Activated CD4-positive, alpha-beta T cell treated with anti-CD3 and anti-CD28 coated beads for 36 hours (primary cell): ENCODE data around the gene CEP350. TPM values are rescaled to one million over a fixed set of nuclear protein-coding genes. Genes with fewer than 3 reads are reported as not detected.
"Not testable (repeated sequence)": the region's sequence is repeated elsewhere in the genome, so short reads cannot be mapped to it uniquely, and the experiment has no call there.

ENCODE experiments used
- ATAC-seq: fragments of 200-7000 bp; cut with Tn5 transposase; one replicate; pipeline ENCODE4 v1.10.0; 2021; ENCODE audit warnings: mild to moderate bottlenecking, moderate library complexity
- CTCF ChIA-PET: fragments of 350-600 bp; sonication (Branson Sonifier 250); formaldehyde crosslinking; loops from one replicate; lab custom pipeline; 2021; ENCODE audit warnings: antibody characterized with exemption; lab: Charles Lee
- POLR2A ChIA-PET: fragments of 350-600 bp; sonication (Branson Sonifier 250); formaldehyde crosslinking; loops from one replicate; lab custom pipeline; 2021; ENCODE audit warnings: antibody characterized with exemption, inconsistent platforms; lab: Charles Lee
- DNase-seq: peaks from one replicate; pipeline ENCODE4 v3.0.0-alpha.2; 2020
- H3K27ac Mint-ChIP-seq: one replicate; pipeline ENCODE4 v1.8.0; 2021; ENCODE audit warnings: mixed read lengths
- H3K27me3 Mint-ChIP-seq: one replicate; pipeline ENCODE4 v1.8.0; 2021; ENCODE audit warnings: mixed read lengths
- H3K36me3 Mint-ChIP-seq: one replicate; pipeline ENCODE4 v1.8.0; 2021; ENCODE audit warnings: low read depth, mixed read lengths
- H3K4me1 Mint-ChIP-seq: one replicate; pipeline ENCODE4 v1.8.0; 2021; ENCODE audit warnings: mixed read lengths
- H3K4me3 Mint-ChIP-seq: one replicate; pipeline ENCODE4 v1.8.0; 2021; ENCODE audit warnings: mild to moderate bottlenecking, moderate library complexity, mixed read lengths
- H3K9me3 Mint-ChIP-seq: one replicate; pipeline ENCODE4 v1.8.0; 2021; ENCODE audit warnings: low read depth, mixed read lengths
- intact Hi-C, 2 experiments: fragments of 100-400 bp; cut with DNase I in 1 of 2; cut with micrococcal nuclease in 1 of 2; formaldehyde crosslinking; loops; one replicate each; pipeline versions ENCODE4 v1.14.2 to v1.15.1; 2022 to 2024; cut with DNase I, micrococcal nuclease
- total RNA-seq, 2 experiments: library from RNA; stranded (reverse); gene quantifications; one replicate each; pipeline ENCODE4 v1.2.3, GENCODE V29; 2021

The CEP350 gene
- total RNA-seq, 2 experiments from 2014 or later = 38.2 to 42.1 TPM

DNA sequence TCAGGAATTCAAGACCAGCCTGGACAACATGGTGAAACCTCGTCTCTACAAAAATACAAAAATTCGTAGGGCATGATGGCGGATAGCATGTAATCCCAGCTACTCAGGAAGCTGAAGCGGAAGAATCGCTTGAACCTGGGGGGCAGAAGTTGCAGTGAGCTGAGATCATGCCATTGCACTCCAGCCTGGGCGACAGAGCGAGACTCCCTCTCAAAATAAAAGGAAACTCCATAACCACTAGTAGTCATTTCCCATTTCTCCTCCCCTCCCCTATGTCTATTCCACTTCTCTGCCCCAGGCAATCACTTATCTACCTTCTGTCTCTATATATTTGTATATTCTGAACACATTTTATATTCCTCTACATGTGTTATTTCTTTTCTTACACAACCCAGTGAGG, 4.0 kb upstream of the CEP350 start:
- CTCF ChIA-PET = interaction anchor here (1.7 kb wide), 1 partner anchor 9 kb away, joined by 6 read pairs; no protein-coding TSS in a partner anchor

DNA sequence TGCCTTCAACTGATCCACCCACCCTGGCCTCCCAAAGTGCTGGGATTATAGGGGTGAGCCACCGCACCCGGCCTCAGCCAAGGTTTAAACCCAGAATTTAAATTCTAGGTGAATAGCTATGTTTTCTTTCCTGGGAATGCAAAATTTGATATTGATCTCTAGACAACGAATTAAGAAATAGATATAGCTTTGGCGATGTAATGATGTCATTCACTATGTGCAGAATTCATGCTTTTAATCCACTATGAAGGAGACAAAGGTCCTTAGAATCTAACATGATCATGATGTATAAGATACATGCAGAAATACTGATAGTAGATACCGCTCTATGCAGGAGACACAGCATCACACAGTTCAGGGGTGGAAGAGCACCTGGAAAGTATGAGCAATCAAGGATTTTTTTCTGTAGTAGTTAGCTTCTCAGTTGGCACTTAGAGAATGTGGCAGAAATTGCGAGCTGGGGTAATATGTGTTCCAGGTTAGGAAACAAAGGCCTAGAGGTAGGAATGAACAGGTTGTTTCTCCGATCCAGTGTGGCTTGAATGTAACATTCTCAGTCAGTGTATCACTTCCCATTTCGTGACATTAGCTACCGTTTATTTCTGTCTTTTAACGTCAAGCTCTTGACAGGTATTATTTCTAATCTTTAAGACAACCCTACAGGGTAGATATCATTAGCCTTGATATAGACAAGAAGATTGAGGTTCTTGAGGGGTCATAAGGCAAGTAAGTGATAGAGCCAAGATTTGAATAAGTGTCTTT, 3.0 kb upstream of the CEP350 start:
- no peak for ATAC-seq
- ChIA-PET CTCF (interaction anchor here (1.7 kb wide), 1 partner anchor 10 kb away, joined by 6 read pairs; no protein-coding TSS in a partner anchor), POLR2A (interaction anchor here (1.0 kb wide), 1 partner anchor 68 kb away, joined by 3 read pairs; no protein-coding TSS in a partner anchor)
- Mint-ChIP-seq H3K27ac (peak overlapping the region; percentile 98), H3K36me3 (no peaks in the 10 kb centered on the region), H3K9me3 (no peaks in the 10 kb centered on the region), H3K4me3 (no peak overlapping the region), H3K4me1 (peaks cover 31% of the 10 kb centered on the region), H3K27me3 (no peaks in the 10 kb centered on the region)
- DNase-seq = no peak
- intact Hi-C loops = loop anchor here in 1 of 2 experiments (5.0 to 10.0 kb wide), 4 partner anchors 683 to 1224 kb away; partner anchors contain the start of genes FAM20B, RALGPS2 and XPR1

More for the DNA sequence above, 4.0 kb upstream of the CEP350 start:
- Mint-ChIP-seq H3K27ac (no peak overlapping the region), H3K9me3 (no peaks in the 10 kb centered on the region), H3K4me3 (no peak overlapping the region), H3K36me3 (no peaks in the 10 kb centered on the region), H3K27me3 (no peaks in the 10 kb centered on the region), H3K4me1 (peaks cover 22% of the 10 kb centered on the region)
- no peak for ATAC-seq
- POLR2A ChIA-PET = no interaction called here
- DNase-seq = no peak
- intact Hi-C loops = loop anchor here in 1 of 2 experiments (5.0 to 10.0 kb wide), 4 partner anchors 684 to 1223 kb away; partner anchors contain the start of genes FAM20B, RALGPS2 and XPR1

DNA sequence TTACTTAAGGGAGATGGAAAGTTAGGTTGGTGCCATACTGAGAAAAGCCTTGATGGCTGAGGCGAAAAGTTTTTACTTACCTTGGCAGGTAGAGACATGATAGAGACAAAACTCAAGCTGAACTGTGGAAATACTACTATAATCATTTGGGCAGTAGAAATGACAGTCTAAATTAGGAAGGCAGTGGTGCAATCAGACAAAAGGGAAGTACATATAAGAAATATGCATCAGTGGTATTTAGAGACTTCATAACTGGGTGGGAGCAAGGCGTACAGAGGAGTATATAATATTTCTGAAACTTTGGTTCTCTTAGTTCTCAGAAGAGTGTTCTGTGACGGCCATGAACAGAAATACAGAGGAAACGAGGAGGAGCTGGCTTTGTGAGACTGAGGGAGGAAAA, 2.4 kb upstream of the CEP350 start:
- POLR2A ChIA-PET = interaction anchor here (1.0 kb wide), 1 partner anchor 69 kb away, joined by 3 read pairs; no protein-coding TSS in a partner anchor
- H3K27me3 Mint-ChIP-seq = no peaks in the 10 kb centered on the region
- peaks cover 2% of the 10 kb centered on the region for H3K36me3 Mint-ChIP-seq
- ATAC-seq (no peak), DNase-seq (no peak)
- H3K4me3 Mint-ChIP-seq = no peak overlapping the region
- CTCF ChIA-PET = interaction anchor here (1.1 to 1.7 kb wide), 2 partner anchors 33 to 71 kb away, joined by 4 to 8 read pairs; partner anchors contain the start of gene TOR1AIP1
- H3K27ac Mint-ChIP-seq = peak overlapping the region; percentile 98
- no peaks in the 10 kb centered on the region for H3K9me3 Mint-ChIP-seq
- intact Hi-C loops = loop anchor here in 1 of 2 experiments (5.0 to 10.0 kb wide), 4 partner anchors 683 to 1225 kb away; partner anchors contain the start of genes FAM20B, RALGPS2 and XPR1
- peaks cover 36% of the 10 kb centered on the region for H3K4me1 Mint-ChIP-seq

- ChIA-PET POLR2A (interaction anchor here (0.9 to 1.8 kb wide), 4 partner anchors 23 to 201 kb away, joined by 3 to 8 read pairs (median 4); partner anchors contain the start of genes QSOX1 and TOR1AIP1), CTCF (interaction anchor here (0.7 to 1.7 kb wide), 10 partner anchors 12 to 225 kb away, joined by 3 to 6 read pairs (median 4); partner anchors contain the start of gene TOR1AIP1)
- no peaks in the 10 kb centered on the region for H3K9me3 Mint-ChIP-seq
- ATAC-seq = peak; percentile 24
- peaks cover 4% of the 10 kb centered on the region for H3K36me3 Mint-ChIP-seq
- no peaks in the 10 kb centered on the region for H3K27me3 Mint-ChIP-seq
- peak overlapping the region; percentile 82 for H3K4me3 Mint-ChIP-seq
- intact Hi-C loops = loop anchor here (1.0 to 10.0 kb wide), 9 partner anchors 72 to 1227 kb away; partner anchors contain the start of genes QSOX1 (in 2 of the 2), TOR1AIP1 (in 2 of the 2), ACBD6 (in 1 of the 2) and FAM20B (in 1 of the 2)
- peak; percentile 71 for DNase-seq
- H3K4me1 Mint-ChIP-seq = peaks cover 44% of the 10 kb centered on the region
- H3K27ac Mint-ChIP-seq = peak overlapping the region; percentile 98
Measured at GRCh38 chr1:179953974-179954492, 577 bp upstream of the CEP350 start.

DNA sequence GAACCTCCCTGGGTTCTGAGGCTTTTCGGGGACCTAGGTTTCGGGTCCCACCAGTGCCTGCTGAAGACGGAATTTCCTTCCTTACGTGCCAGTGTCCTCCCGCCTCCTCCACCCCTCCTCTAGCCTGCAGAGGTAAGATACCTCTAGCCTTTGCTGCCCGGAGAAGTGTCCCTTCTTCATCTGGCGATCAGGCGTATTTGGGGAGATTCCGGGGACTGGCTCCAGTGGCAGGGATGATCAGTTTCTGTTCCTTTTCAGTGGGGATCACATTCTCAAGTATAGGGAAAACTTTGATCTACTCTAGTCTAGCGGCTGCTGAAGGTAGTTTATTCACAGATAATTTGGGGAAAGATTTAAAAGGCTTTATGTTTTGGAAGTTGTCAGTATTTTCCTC, 674 bp downstream of the CEP350 start:
- Mint-ChIP-seq H3K9me3 (no peaks in the 10 kb centered on the region), H3K36me3 (peaks cover 4% of the 10 kb centered on the region), H3K27ac (peak overlapping the region; percentile 61), H3K27me3 (no peaks in the 10 kb centered on the region), H3K4me1 (peaks cover 50% of the 10 kb centered on the region), H3K4me3 (peak overlapping the region; percentile 82)
- ChIA-PET POLR2A (interaction anchor here (0.6 kb wide), 1 partner anchor 56 kb away, joined by 6 read pairs; no protein-coding TSS in a partner anchor), CTCF (interaction anchor here (0.6 to 1.6 kb wide), 6 partner anchors 10 to 140 kb away, joined by 3 to 6 read pairs (median 4); no protein-coding TSS in a partner anchor)
- intact Hi-C loops = loop anchor here in 1 of 2 experiments (2.0 to 10.0 kb wide), 5 partner anchors 588 to 1150 kb away; partner anchors contain the start of genes AXDND1, FAM20B and XPR1
- ATAC-seq = no peak
- no peak for DNase-seq

GRCh38 chr1:179955731-179956130, 1.1 kb downstream of the CEP350 start:
- peak overlapping the region; percentile 61 for H3K27ac Mint-ChIP-seq
- ChIA-PET POLR2A (no interaction called here), CTCF (interaction anchor here (0.6 to 1.6 kb wide), 4 partner anchors 32 to 100 kb away, joined by 3 to 4 read pairs (median 4); no protein-coding TSS in a partner anchor)
- DNase-seq (no peak), ATAC-seq (no peak)
- H3K36me3 Mint-ChIP-seq = peaks cover 4% of the 10 kb centered on the region
- H3K27me3 Mint-ChIP-seq = no peaks in the 10 kb centered on the region
- peaks cover 52% of the 10 kb centered on the region for H3K4me1 Mint-ChIP-seq
- H3K9me3 Mint-ChIP-seq = no peaks in the 10 kb centered on the region
- intact Hi-C loops = loop anchor here in 1 of 2 experiments (2.0 to 10.0 kb wide), 5 partner anchors 588 to 1149 kb away; partner anchors contain the start of genes AXDND1, FAM20B and XPR1
- peak overlapping the region; percentile 82 for H3K4me3 Mint-ChIP-seq

GRCh38 chr1:179958359-179958758, 3.7 kb downstream of the CEP350 start:
- ChIA-PET CTCF (interaction anchor here (0.9 kb wide), 1 partner anchor 55 kb away, joined by 3 read pairs; no protein-coding TSS in a partner anchor), POLR2A (no interaction called here)
- no peaks in the 10 kb centered on the region for H3K27me3 Mint-ChIP-seq
- peaks cover 19% of the 10 kb centered on the region for H3K36me3 Mint-ChIP-seq
- no peak overlapping the region for H3K4me3 Mint-ChIP-seq
- no peak for DNase-seq
- ATAC-seq = no peak
- no peak overlapping the region for H3K27ac Mint-ChIP-seq
- H3K9me3 Mint-ChIP-seq = no peaks in the 10 kb centered on the region
- intact Hi-C loops = loop anchor here in 1 of 2 experiments (5.0 to 10.0 kb wide), 4 partner anchors 591 to 1146 kb away; partner anchors contain the start of genes AXDND1, FAM20B and XPR1
- peaks cover 50% of the 10 kb centered on the region for H3K4me1 Mint-ChIP-seq

DNA sequence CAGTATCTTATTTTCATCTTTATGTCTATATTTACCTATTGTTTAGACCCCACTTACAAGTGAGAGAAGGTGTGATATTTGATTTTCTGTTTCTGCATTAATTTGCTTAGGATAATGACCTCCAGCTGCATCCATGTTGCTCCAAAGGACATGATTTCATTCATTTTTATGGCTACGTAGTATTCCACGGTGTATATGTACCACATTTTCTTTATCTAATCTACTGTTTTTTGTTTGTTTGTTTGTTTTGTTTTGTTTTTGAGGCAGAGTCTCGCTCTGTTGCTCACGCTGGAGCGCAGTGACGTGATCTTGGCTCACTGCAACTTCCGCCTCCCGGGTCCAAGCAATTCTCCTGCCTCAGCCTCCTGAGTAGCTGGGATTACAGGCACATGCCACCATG, 7.6 kb downstream of the CEP350 start:
- DNase-seq, H3K4me3 Mint-ChIP-seq, H3K27me3 Mint-ChIP-seq, H3K27ac Mint-ChIP-seq, ATAC-seq, H3K9me3 Mint-ChIP-seq, POLR2A ChIA-PET, intact Hi-C loops: not testable (repeated sequence)
- CTCF ChIA-PET = interaction anchor here (0.6 kb wide), 1 partner anchor 1236 kb away, joined by 3 read pairs; no protein-coding TSS in a partner anchor
- H3K36me3 Mint-ChIP-seq = peaks cover 20% of the 10 kb centered on the region
- peaks cover 47% of the 10 kb centered on the region for H3K4me1 Mint-ChIP-seq

DNA sequence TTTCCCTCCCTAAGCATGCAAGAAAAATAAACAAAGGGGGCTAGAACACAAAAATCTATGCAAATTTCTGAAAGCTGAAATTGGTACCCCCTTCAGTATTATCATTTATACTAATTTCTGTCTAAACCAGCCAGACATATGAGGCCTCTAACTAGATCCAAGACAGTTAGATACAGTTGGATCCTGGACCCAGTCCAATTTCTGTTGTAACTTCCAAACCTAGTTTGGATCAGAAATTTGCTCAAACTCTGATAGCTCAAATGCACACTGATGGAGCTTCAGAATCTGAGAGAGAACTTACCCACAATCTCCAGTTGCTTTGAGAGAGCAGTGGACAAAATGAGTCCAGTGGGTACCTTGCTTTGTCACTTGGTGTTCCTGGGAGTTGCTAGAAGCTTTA, 11.9 kb downstream of the CEP350 start:
- Mint-ChIP-seq H3K27ac (no peak overlapping the region), H3K4me3 (no peak overlapping the region), H3K36me3 (peaks cover 21% of the 10 kb centered on the region), H3K27me3 (no peaks in the 10 kb centered on the region), H3K9me3 (peaks cover 5% of the 10 kb centered on the region), H3K4me1 (peaks cover 56% of the 10 kb centered on the region)
- ChIA-PET POLR2A (interaction anchor here (0.6 kb wide), 1 partner anchor 11 kb away, joined by 3 read pairs; no protein-coding TSS in a partner anchor), CTCF (interaction anchor here (0.7 to 1.7 kb wide), 6 partner anchors 11 to 1424 kb away, joined by 3 to 5 read pairs (median 3); partner anchors contain the start of gene CEP350)
- DNase-seq = no peak
- no peak for ATAC-seq
- intact Hi-C loops = no loop called here

GRCh38 chr1:179968284-179968993, 13.8 kb downstream of the CEP350 start:
- ChIA-PET CTCF (no interaction called here), POLR2A (no interaction called here)
- Mint-ChIP-seq H3K4me1 (peaks cover 59% of the 10 kb centered on the region), H3K36me3 (peaks cover 13% of the 10 kb centered on the region), H3K27ac (no peak overlapping the region), H3K9me3 (peaks cover 5% of the 10 kb centered on the region), H3K4me3 (no peak overlapping the region), H3K27me3 (no peaks in the 10 kb centered on the region)
- intact Hi-C loops = no loop called here
- DNase-seq (no peak), ATAC-seq (no peak)
